ENCODE data around the gene POLK.

Gene POLK

GRCh38 chr5:75536147-75536546 lies 24.5 kb downstream of the POLK start:
- peaks cover 3 to 33% (median 14%) of the 10 kb centered on the region in 5 experiments for H3K9me3 ChIP-seq (ENCODE audit: control extremely low read depth in 1 of 5, control insufficient read depth in 4 of 5, insufficient read depth in 2 of 5, low read depth in 1 of 5, low read length in 4 of 5)
- H3K4me1 ChIP-seq (ENCODE audit: control extremely low read depth in 1 of 4, control insufficient read depth in 4 of 4, insufficient read depth in 4 of 4, low read length in 3 of 4): peaks cover 0 to 8% (median 5%) of the 10 kb centered on the region in 4 experiments
- peaks cover 6 to 23% (median 10%) of the 10 kb centered on the region in 4 experiments for H3K36me3 ChIP-seq (ENCODE audit: control insufficient read depth in 4 of 4, insufficient read depth in 4 of 4, low read length in 3 of 4)
- H3K27ac ChIP-seq (ENCODE audit: insufficient read depth in 1 of 2, low read depth in 1 of 2, low read length in 2 of 2, poor library complexity in 1 of 2, severe bottlenecking in 2 of 2): no peak overlapping the region
- no peak overlapping the region for H3K4me3 ChIP-seq (ENCODE audit: control insufficient read depth in 1 of 7, extremely low read depth in 1 of 7, insufficient read depth in 4 of 7, low read depth in 2 of 7, low read length in 6 of 7)
- H3K27me3 ChIP-seq (replicated peaks in 2 of 5; ENCODE audit: control insufficient read depth in 4 of 5, insufficient read depth in 5 of 5, low read length in 4 of 5): no peaks in the 10 kb centered on the region
- CTCF ChIA-PET: no interaction called here
- POLR2A ChIA-PET: no interaction called here
- DNase-seq: peak in 1 of 3 donors; percentile 8
- 63% methylated on average over 2 of the region's 3 CpGs for WGBS (ENCODE audit: insufficient coverage)

DNA sequence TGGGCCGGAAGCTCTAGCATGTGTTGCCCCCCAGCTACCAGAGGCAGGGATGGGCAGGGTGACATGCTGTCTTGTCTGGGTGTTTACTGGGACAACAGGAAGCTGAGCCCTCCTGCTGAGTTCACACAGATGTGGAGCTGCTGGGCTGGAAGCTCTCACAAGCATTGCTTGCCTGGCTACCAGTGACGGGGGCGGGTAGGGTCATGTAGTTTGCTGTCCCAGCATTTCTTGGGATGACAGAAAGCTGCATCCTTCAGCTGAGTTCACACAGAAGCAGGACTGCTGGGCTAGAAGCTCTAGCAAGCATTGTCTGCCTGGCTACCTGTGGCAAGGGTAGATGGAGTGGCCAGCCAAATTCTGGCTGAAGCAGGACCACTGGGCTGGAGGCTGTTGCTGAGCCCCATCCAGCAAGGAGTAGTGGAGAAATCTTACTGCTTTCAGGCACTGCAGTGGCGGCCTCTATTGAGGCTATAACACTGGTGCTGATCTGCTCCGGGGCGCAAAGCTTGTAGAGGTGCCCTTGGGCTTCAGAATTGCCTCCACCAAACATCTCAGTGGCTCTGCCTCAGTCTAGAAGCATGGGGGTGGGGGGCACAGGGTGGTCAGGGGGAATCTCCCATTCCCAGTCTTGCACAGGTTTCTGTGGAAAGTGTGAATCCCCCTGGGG lies 25.1 kb downstream of the POLK start:
- H3K4me3 ChIP-seq (ENCODE audit: control insufficient read depth in 1 of 7, extremely low read depth in 1 of 7, insufficient read depth in 4 of 7, low read depth in 2 of 7, low read length in 6 of 7): no peak overlapping the region
- ChIA-PET CTCF (no interaction called here), POLR2A (no interaction called here)

DNA sequence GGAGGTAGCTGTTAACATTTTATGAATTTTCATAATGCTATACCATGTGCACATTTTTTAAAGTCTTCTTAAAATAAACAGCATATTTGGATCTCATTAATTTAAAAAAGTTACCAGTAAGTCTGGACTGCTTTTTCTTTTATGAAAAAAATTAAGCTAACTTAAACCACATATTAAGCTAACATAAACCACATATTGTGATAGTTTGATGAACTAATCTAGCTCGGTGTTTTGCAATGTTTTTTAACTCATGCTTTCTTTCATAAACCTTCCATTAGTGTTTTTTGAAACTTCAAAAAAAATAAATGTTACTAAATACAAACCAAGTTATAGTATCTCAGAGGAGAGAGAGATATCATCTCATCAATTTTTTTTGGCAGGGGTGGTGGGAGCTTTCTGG lies 26.5 kb downstream of the POLK start:
- H3K9me3 ChIP-seq (ENCODE audit: control extremely low read depth in 1 of 5, control insufficient read depth in 4 of 5, insufficient read depth in 2 of 5, low read depth in 1 of 5, low read length in 4 of 5): peaks cover 3 to 24% (median 14%) of the 10 kb centered on the region in 5 experiments

More for the DNA sequence above, 25.1 kb downstream of the POLK start:
- H3K4me1 ChIP-seq (ENCODE audit: control extremely low read depth in 1 of 4, control insufficient read depth in 4 of 4, insufficient read depth in 4 of 4, low read length in 3 of 4): peaks cover 0 to 8% (median 5%) of the 10 kb centered on the region in 4 experiments
- WGBS (ENCODE audit: insufficient coverage): 97% methylated on average over 3 of the region's 6 CpGs
- H3K36me3 ChIP-seq (ENCODE audit: control insufficient read depth in 4 of 4, insufficient read depth in 4 of 4, low read length in 3 of 4): peaks cover 6 to 23% (median 10%) of the 10 kb centered on the region in 4 experiments
- DNase-seq: no peak
- no peaks in the 10 kb centered on the region for H3K27me3 ChIP-seq (replicated peaks in 2 of 5; ENCODE audit: control insufficient read depth in 4 of 5, insufficient read depth in 5 of 5, low read length in 4 of 5)
- no peak overlapping the region for H3K27ac ChIP-seq (ENCODE audit: insufficient read depth in 1 of 2, low read depth in 1 of 2, low read length in 2 of 2, poor library complexity in 1 of 2, severe bottlenecking in 2 of 2)
- H3K9me3 ChIP-seq (ENCODE audit: control extremely low read depth in 1 of 5, control insufficient read depth in 4 of 5, insufficient read depth in 2 of 5, low read depth in 1 of 5, low read length in 4 of 5): peaks cover 3 to 33% (median 14%) of the 10 kb centered on the region in 5 experiments

DNA sequence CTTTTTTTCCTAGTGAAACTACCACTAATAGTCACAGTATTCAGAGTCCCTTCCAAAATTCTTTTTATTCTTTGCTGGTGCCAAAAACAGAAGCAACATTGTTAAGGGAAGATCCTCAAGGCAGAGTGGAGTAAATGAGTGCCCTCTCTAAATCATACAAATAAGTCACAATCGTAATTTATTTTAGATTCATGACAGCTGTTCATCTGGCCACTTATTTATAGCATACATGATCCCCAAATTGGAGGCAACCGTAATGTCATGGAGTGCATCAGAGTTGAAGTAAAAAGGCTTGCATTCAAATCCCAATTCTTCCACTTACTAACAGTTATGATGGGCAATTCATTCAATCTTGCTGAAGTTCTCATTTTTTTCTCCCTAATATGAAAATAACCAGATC lies 33.4 kb downstream of the POLK start:
- Histone ChIP-seq H3K36me3 (ENCODE audit: control insufficient read depth in 4 of 4, insufficient read depth in 4 of 4, low read length in 3 of 4) (peaks cover 2 to 7% (median 3%) of the 10 kb centered on the region in 4 experiments), H3K27me3 (replicated peaks in 2 of 5; ENCODE audit: control insufficient read depth in 4 of 5, insufficient read depth in 5 of 5, low read length in 4 of 5) (no peaks in the 10 kb centered on the region), H3K27ac (ENCODE audit: insufficient read depth in 1 of 2, low read depth in 1 of 2, low read length in 2 of 2, poor library complexity in 1 of 2, severe bottlenecking in 2 of 2) (peak overlapping the region in 1 of 2 experiments; percentile 2), H3K4me1 (ENCODE audit: control extremely low read depth in 1 of 4, control insufficient read depth in 4 of 4, insufficient read depth in 4 of 4, low read length in 3 of 4) (no peaks in the 10 kb centered on the region), H3K4me3 (ENCODE audit: control insufficient read depth in 1 of 7, extremely low read depth in 1 of 7, insufficient read depth in 4 of 7, low read depth in 2 of 7, low read length in 6 of 7) (no peak overlapping the region), H3K9me3 (ENCODE audit: control extremely low read depth in 1 of 5, control insufficient read depth in 4 of 5, insufficient read depth in 2 of 5, low read depth in 1 of 5, low read length in 4 of 5) (peaks cover 0 to 2% (median 0%) of the 10 kb centered on the region in 5 experiments)
- POLR2A ChIA-PET: no interaction called here
- CTCF ChIA-PET: interaction anchor here (1.3 kb wide), 1 partner anchor 12 kb away, joined by 3 read pairs; no protein-coding TSS in a partner anchor
- WGBS (ENCODE audit: insufficient coverage): 92% methylated on average over 2 of the region's 2 CpGs
- DNase-seq: no peak

More for the DNA sequence above, 26.5 kb downstream of the POLK start:
- ChIA-PET CTCF (interaction anchor here (0.7 kb wide), 1 partner anchor 207 kb away, joined by 3 read pairs; no protein-coding TSS in a partner anchor), POLR2A (no interaction called here)
- H3K4me3 ChIP-seq (ENCODE audit: control insufficient read depth in 1 of 7, extremely low read depth in 1 of 7, insufficient read depth in 4 of 7, low read depth in 2 of 7, low read length in 6 of 7): no peak overlapping the region
- H3K27ac ChIP-seq (ENCODE audit: insufficient read depth in 1 of 2, low read depth in 1 of 2, low read length in 2 of 2, poor library complexity in 1 of 2, severe bottlenecking in 2 of 2): no peak overlapping the region
- no peaks in the 10 kb centered on the region for H3K27me3 ChIP-seq (replicated peaks in 2 of 5; ENCODE audit: control insufficient read depth in 4 of 5, insufficient read depth in 5 of 5, low read length in 4 of 5)
- WGBS (ENCODE audit: insufficient coverage): no CpG with 5 or more reads among the region's 1 CpG
- H3K36me3 ChIP-seq (ENCODE audit: control insufficient read depth in 4 of 4, insufficient read depth in 4 of 4, low read length in 3 of 4): peaks cover 2 to 23% (median 8%) of the 10 kb centered on the region in 4 experiments
- peaks cover 0 to 8% (median 5%) of the 10 kb centered on the region in 4 experiments for H3K4me1 ChIP-seq (ENCODE audit: control extremely low read depth in 1 of 4, control insufficient read depth in 4 of 4, insufficient read depth in 4 of 4, low read length in 3 of 4)
- no peak for DNase-seq

GRCh38 chr5:75546830-75547229 lies 35.1 kb downstream of the POLK start:
- ChIA-PET POLR2A (no interaction called here), CTCF (no interaction called here)
- no peaks in the 10 kb centered on the region for H3K4me1 ChIP-seq (ENCODE audit: control extremely low read depth in 1 of 4, control insufficient read depth in 4 of 4, insufficient read depth in 4 of 4, low read length in 3 of 4)
- no peak overlapping the region for H3K27ac ChIP-seq (ENCODE audit: insufficient read depth in 1 of 2, low read depth in 1 of 2, low read length in 2 of 2, poor library complexity in 1 of 2, severe bottlenecking in 2 of 2)
- H3K36me3 ChIP-seq (ENCODE audit: control insufficient read depth in 4 of 4, insufficient read depth in 4 of 4, low read length in 3 of 4): peaks cover 4 to 7% (median 5%) of the 10 kb centered on the region in 4 experiments
- H3K4me3 ChIP-seq (ENCODE audit: control insufficient read depth in 1 of 7, extremely low read depth in 1 of 7, insufficient read depth in 4 of 7, low read depth in 2 of 7, low read length in 6 of 7): no peak overlapping the region
- DNase-seq: no peak
- WGBS (ENCODE audit: insufficient coverage): 85% methylated on average over 5 of the region's 6 CpGs
- H3K27me3 ChIP-seq (replicated peaks in 2 of 5; ENCODE audit: control insufficient read depth in 4 of 5, insufficient read depth in 5 of 5, low read length in 4 of 5): no peaks in the 10 kb centered on the region
- peaks cover 0 to 2% (median 0%) of the 10 kb centered on the region in 5 experiments for H3K9me3 ChIP-seq (ENCODE audit: control extremely low read depth in 1 of 5, control insufficient read depth in 4 of 5, insufficient read depth in 2 of 5, low read depth in 1 of 5, low read length in 4 of 5)

DNA sequence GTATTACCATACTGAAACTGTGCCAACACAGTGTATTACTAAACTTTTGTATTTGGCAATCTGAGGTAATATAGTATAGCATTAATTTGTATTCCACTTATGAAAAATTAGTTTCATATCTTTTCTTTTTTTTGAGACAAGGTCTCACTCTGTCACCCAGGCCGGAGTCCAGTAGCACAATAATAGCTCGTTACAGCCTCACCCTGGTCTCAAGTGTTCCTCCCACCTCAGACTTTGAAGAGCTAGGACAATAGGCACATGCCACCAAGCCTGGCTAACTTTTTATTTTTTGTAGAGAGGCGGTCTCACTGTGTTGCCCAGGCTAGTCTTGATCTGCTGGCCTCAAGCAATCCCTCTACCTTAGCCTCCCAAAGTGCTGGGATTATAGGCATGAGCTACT lies 36.1 kb downstream of the POLK start:
- no CpG with 5 or more reads among the region's 3 CpGs for WGBS (ENCODE audit: insufficient coverage)
- Histone ChIP-seq H3K27me3 (replicated peaks in 2 of 5; ENCODE audit: control insufficient read depth in 4 of 5, insufficient read depth in 5 of 5, low read length in 4 of 5) (no peaks in the 10 kb centered on the region), H3K4me3 (ENCODE audit: control insufficient read depth in 1 of 7, extremely low read depth in 1 of 7, insufficient read depth in 4 of 7, low read depth in 2 of 7, low read length in 6 of 7) (no peak overlapping the region), H3K27ac (ENCODE audit: insufficient read depth in 1 of 2, low read depth in 1 of 2, low read length in 2 of 2, poor library complexity in 1 of 2, severe bottlenecking in 2 of 2) (no peak overlapping the region), H3K9me3 (ENCODE audit: control extremely low read depth in 1 of 5, control insufficient read depth in 4 of 5, insufficient read depth in 2 of 5, low read depth in 1 of 5, low read length in 4 of 5) (peaks cover 0 to 2% (median 0%) of the 10 kb centered on the region in 5 experiments), H3K36me3 (ENCODE audit: control insufficient read depth in 4 of 4, insufficient read depth in 4 of 4, low read length in 3 of 4) (peaks cover 6 to 12% (median 11%) of the 10 kb centered on the region in 4 experiments), H3K4me1 (ENCODE audit: control extremely low read depth in 1 of 4, control insufficient read depth in 4 of 4, insufficient read depth in 4 of 4, low read length in 3 of 4) (no peaks in the 10 kb centered on the region)
- POLR2A ChIA-PET: interaction anchor here (0.7 kb wide), 1 partner anchor 10 kb away, joined by 3 read pairs; no protein-coding TSS in a partner anchor
- CTCF ChIA-PET: interaction anchor here (1.2 kb wide), 1 partner anchor 14 kb away, joined by 5 read pairs; no protein-coding TSS in a partner anchor
- no peak for DNase-seq

- POLR2A ChIA-PET: no interaction called here
Measured at GRCh38 chr5:75550597-75550996, 38.9 kb downstream of the POLK start.

More at GRCh38 chr5:75550597-75550996, 38.9 kb downstream of the POLK start:
- no peaks in the 10 kb centered on the region for H3K4me1 ChIP-seq (ENCODE audit: control extremely low read depth in 1 of 4, control insufficient read depth in 4 of 4, insufficient read depth in 4 of 4, low read length in 3 of 4)
- H3K27ac ChIP-seq (ENCODE audit: insufficient read depth in 1 of 2, low read depth in 1 of 2, low read length in 2 of 2, poor library complexity in 1 of 2, severe bottlenecking in 2 of 2): no peak overlapping the region
- CTCF ChIA-PET: no interaction called here
- H3K9me3 ChIP-seq (ENCODE audit: control extremely low read depth in 1 of 5, control insufficient read depth in 4 of 5, insufficient read depth in 2 of 5, low read depth in 1 of 5, low read length in 4 of 5): peaks cover 0 to 2% (median 0%) of the 10 kb centered on the region in 5 experiments
- no CpG with 5 or more reads among the region's 1 CpG for WGBS (ENCODE audit: insufficient coverage)
- DNase-seq: peak in 1 of 3 donors; percentile 29
- peaks cover 8 to 33% (median 22%) of the 10 kb centered on the region in 4 experiments for H3K36me3 ChIP-seq (ENCODE audit: control insufficient read depth in 4 of 4, insufficient read depth in 4 of 4, low read length in 3 of 4)
- H3K4me3 ChIP-seq (ENCODE audit: control insufficient read depth in 1 of 7, extremely low read depth in 1 of 7, insufficient read depth in 4 of 7, low read depth in 2 of 7, low read length in 6 of 7): no peak overlapping the region
- no peaks in the 10 kb centered on the region for H3K27me3 ChIP-seq (replicated peaks in 2 of 5; ENCODE audit: control insufficient read depth in 4 of 5, insufficient read depth in 5 of 5, low read length in 4 of 5)

Measured in common myeloid progenitor, CD34-positive (primary cell).